Skin epidermis (tissue), 12 donors: ENCODE data around the gene PDIA3.
"Not testable (repeated sequence)": the region's sequence is repeated elsewhere in the genome, so short reads cannot be mapped to it uniquely, and the experiment has no call there.

Experiments
- H3K27ac ChIP-seq, 21 experiments: fragments of 200-600 bp; sonication (generic) in 11 of 21; one replicate each; pipeline ENCODE4 v1.5.0; 2020; ENCODE audit warnings: mild to moderate bottlenecking in 3 of 21, inconsistent platforms in 2 of 21, moderate library complexity in 2 of 21
- H3K4me3 ChIP-seq, 7 experiments: fragments of 200-600 bp; sonication (generic) in 2 of 7; one replicate each; pipeline ENCODE4 v1.5.0; 2020; ENCODE audit warnings: inconsistent platforms in 2 of 7, mild to moderate bottlenecking in 2 of 7, moderate library complexity in 1 of 7

PDIA3 gene

GRCh38 chr15:43802676-43803075, 56.4 kb downstream of the PDIA3 start:
- not testable (repeated sequence) for H3K27ac ChIP-seq, H3K4me3 ChIP-seq

GRCh38 chr15:43808435-43808950, 62.3 kb downstream of the PDIA3 start:
- Histone ChIP-seq H3K4me3 (no peak overlapping the region), H3K27ac (peak overlapping the region in 1 of 21 experiments; percentile 12)

GRCh38 chr15:43808960-43809678, 62.9 kb downstream of the PDIA3 start:
- peak overlapping the region in 1 of 21 experiments; percentile 12 for H3K27ac ChIP-seq
- no peak overlapping the region for H3K4me3 ChIP-seq

- H3K27ac ChIP-seq, H3K4me3 ChIP-seq: not testable (repeated sequence)
Observed at GRCh38 chr15:43815064-43815463, 68.8 kb downstream of the PDIA3 start.

GRCh38 chr15:43821505-43821904, 75.3 kb downstream of the PDIA3 start:
- no peak overlapping the region for H3K27ac ChIP-seq
- no peak overlapping the region for H3K4me3 ChIP-seq
